Heart left ventricle (tissue), 16 donors: ENCODE results near the gene SNX9. TPM values are rescaled to one million over a fixed set of nuclear protein-coding genes. Genes with fewer than 3 reads are reported as not detected.

Experiments used
- ATAC-seq, 4 donors: fragments of 200-7000 bp; cut with Tn5 transposase; one replicate each; pipeline ENCODE4 v1.9.1; 2020 to 2022; ENCODE audit warnings: moderate library complexity in 4 of 4, mild to moderate bottlenecking in 3 of 4, moderate number of reproducible peaks in 1 of 4
- DNase-seq, 5 donors: peaks; one replicate each; pipeline ENCODE4 v3.0.0-alpha.2; 2020
- H3K27ac ChIP-seq, 12 donors: fragments of 200-600 bp; sonication (generic) in 4 of 12; one replicate each; pipeline versions ENCODE4 v1.5.0 to v1.8.0; 2016 to 2022; ENCODE audit warnings: mild to moderate bottlenecking in 2 of 12
- H3K27me3 ChIP-seq, 9 donors: fragments of 200-600 bp; sonication (generic) in 2 of 9; one replicate each; pipeline versions ENCODE4 v1.5.1 to v1.8.0; 2016 to 2022; ENCODE audit warnings: mild to moderate bottlenecking in 3 of 9
- H3K36me3 ChIP-seq, 9 donors: fragments of 200-600 bp; sonication (generic) in 2 of 9; one replicate each; pipeline versions ENCODE4 v1.5.0 to v1.8.0; 2018 to 2022; ENCODE audit warnings: mild to moderate bottlenecking in 2 of 9
- H3K4me1 ChIP-seq, 12 donors: fragments of 200-600 bp; sonication (generic) in 4 of 12; one replicate each; pipeline versions ENCODE4 v1.5.0 to v1.8.0; 2016 to 2022; ENCODE audit warnings: mild to moderate bottlenecking in 3 of 12
- H3K4me3 ChIP-seq, 12 donors: fragments of 200-600 bp; sonication (generic) in 4 of 12; one replicate each; pipeline versions ENCODE4 v1.5.0 to v1.8.0; 2017 to 2022; ENCODE audit warnings: mild to moderate bottlenecking in 9 of 12, moderate library complexity in 4 of 12
- H3K9me3 ChIP-seq, 12 donors: fragments of 200-600 bp; sonication (generic) in 4 of 12; one replicate each; pipeline versions ENCODE4 v1.5.0 to v1.8.0; 2016 to 2022; ENCODE audit warnings: mild to moderate bottlenecking in 1 of 12
- POLR2A ChIP-seq, 2 donors: fragments of 450-650 bp; IDR thresholded peaks; one replicate each; pipeline ENCODE4 v1.6.1; 2017; ENCODE audit warnings: antibody characterized with exemption in 2 of 2, mild to moderate bottlenecking in 2 of 2, moderate library complexity in 2 of 2
- WGBS, 4 donors: extraction: QIAGEN DNeasy Blood & Tissue Kit in 2 of 4; methylation state at CpG; one replicate each; pipeline versions ENCODE4 v1.1.5 to v1.1.7; 2013 to 2018; 5-methylcytosine and 5-hydroxymethylcytosine counted together
- intact Hi-C, 10 donors: fragments of 100-400 bp; cut with DNase I; formaldehyde crosslinking; loops; one replicate each; pipeline versions ENCODE4 v1.11.1 to v1.14.2; 2022
- polyA plus RNA-seq, 2 donors: library from polyadenylated mRNA; stranded (reverse); fragments of 200-250 nt; gene quantifications; one replicate each; pipeline ENCODE4 v1.2.3, GENCODE V29; 2013
- total RNA-seq, 9 donors: library from RNA; depleted of rRNA in 2 of 9; stranded (reverse); fragments of >200 nt in 2 of 9; fragmentation: NEBNext Ultra II Directional in 3 of 9; extraction: Animal tissue kit (Norgen Biotek cat#: 25700) in 3 of 9; gene quantifications; one replicate each; pipeline versions ENCODE4 v1.1.0 to v1.2.4, GENCODE V29; 2016 to 2023
- TF ChIP-seq, protein P1 (sequence below), 12 donors: fragments of 200-600 bp; sonication (generic) in 4 of 12; IDR thresholded peaks; one replicate each; pipeline versions ENCODE4 v1.5.0 to v1.8.0; 2018 to 2022; ENCODE audit warnings: antibody characterized with exemption in 12 of 12, mild to moderate bottlenecking in 5 of 12
- donor health status: ischemic (EF 13 %, LVEDD 7.1; RV severe dilation, severe dysfunction).
- donor health status: healthy with polysubstance abuse.
- donor health status: DM: no; HTN: yes; CAD: no.
- donor health status: DM: no; HTN: no; CAD: no.
- donor health status: ischemic (EF 25% LVEDD 6.9; RV normal size, moderate dysfunction).
- donor health status: ischemic (EF 25% LVEDD 5.7; RV mildly dilated, moderate dysfunction).
- donor health status: healthy.
- donor health status: DM: yes; HTN: yes; CAD: no.
- donor health status: ischemic (EF 35%, LVEDD 5.7; RV mildly dilated, moderate dysfunction).
- donor health status: nonischemic (EF 11% LVEDD 7.7; RV severe dilation, severe dysfunction).
- donor health status: DM: yes; HTN: yes; CAD: no.
- donor health status: PGD.
- donor health status: ischemic (EF 29% LVEDD 5.4; RV normal size, mild dysfunction).
- donor health status: nonischemic (EF 23%, LVEDD 6.1; RV moderate dilation, normal function).

SNX9 gene
- total and polyA plus RNA-seq, 11 donors: 15.4 to 44.0 (median 30.7) TPM

DNA sequence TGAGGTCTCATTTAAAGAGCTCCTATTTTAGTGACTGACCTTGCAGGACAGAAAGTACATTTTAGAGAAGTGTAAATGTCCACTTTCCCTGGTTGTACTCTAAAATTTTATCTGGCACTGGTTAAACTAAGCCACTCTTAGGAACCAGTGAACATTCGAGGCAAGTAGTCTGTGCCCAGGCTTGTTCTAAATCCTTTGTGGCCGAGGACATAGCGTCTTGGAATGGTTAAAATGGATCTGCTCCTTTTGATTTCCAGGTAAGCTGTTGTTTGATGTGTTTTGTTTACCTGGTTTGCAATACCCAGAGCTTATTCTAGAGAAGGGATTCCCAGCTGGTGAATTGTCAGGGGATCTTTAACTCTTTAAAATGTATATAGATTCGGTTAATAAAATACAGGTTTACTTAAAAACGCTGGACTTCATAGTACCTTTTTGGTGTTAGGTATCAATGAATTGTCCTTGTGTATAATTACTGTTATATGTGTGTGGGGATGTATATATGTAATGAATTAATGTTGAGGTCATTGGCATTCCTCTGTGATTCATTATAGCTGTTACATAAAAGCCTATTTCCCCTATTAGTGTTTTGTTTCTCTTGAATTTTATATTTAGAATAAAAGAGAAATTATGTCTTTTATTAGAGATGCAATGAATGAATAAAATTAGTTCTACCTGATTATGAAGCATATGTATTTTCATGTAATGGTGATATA lies 15.8 kb downstream of the SNX9 start:
- no peak for ATAC-seq

DNA sequence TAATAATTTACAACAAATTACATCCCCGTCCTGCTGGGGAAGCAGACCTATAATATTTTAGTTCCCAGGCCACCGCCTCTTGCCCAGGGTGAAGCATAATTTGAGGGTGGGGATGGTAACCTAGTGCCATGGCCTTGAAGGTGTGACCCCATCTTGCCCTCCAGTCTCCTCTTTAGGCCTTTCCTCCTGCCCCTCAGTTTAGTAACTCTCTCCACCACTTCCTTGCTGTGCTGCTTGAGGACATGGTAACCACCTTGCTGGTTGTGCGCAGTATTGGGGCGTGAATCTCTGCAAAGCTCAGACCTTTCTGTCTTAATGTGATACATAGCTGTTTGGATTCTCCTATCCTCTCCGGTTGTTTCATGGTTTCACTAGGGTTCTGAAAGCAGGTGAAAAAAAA lies 16.6 kb downstream of the SNX9 start:
- H3K4me1 ChIP-seq: peaks cover 6 to 69% (median 44%) of the 10 kb centered on the region in 12 donors
- H3K4me3 ChIP-seq: no peak overlapping the region
- H3K27me3 ChIP-seq: no peaks in the 10 kb centered on the region
- intact Hi-C loops: loop anchor here in 1 of 10 donors (10.0 kb wide), 1 partner anchor 135 kb away; no protein-coding TSS in a partner anchor
- WGBS, 4 donors: 80 to 99% (median 97%) methylated on average over 5 of the region's 5 CpGs
- no peaks in the 10 kb centered on the region for H3K9me3 ChIP-seq
- TF ChIP-seq, protein P1, sequence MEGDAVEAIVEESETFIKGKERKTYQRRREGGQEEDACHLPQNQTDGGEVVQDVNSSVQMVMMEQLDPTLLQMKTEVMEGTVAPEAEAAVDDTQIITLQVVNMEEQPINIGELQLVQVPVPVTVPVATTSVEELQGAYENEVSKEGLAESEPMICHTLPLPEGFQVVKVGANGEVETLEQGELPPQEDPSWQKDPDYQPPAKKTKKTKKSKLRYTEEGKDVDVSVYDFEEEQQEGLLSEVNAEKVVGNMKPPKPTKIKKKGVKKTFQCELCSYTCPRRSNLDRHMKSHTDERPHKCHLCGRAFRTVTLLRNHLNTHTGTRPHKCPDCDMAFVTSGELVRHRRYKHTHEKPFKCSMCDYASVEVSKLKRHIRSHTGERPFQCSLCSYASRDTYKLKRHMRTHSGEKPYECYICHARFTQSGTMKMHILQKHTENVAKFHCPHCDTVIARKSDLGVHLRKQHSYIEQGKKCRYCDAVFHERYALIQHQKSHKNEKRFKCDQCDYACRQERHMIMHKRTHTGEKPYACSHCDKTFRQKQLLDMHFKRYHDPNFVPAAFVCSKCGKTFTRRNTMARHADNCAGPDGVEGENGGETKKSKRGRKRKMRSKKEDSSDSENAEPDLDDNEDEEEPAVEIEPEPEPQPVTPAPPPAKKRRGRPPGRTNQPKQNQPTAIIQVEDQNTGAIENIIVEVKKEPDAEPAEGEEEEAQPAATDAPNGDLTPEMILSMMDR (IDR thresholded peaks at IDR 0.05): no peak
- TF ChIP-seq POLR2A (IDR thresholded peaks at IDR 0.05): no peak
- ATAC-seq (no peak), DNase-seq (no peak)
- no peak overlapping the region for H3K27ac ChIP-seq
- H3K36me3 ChIP-seq: no peaks in the 10 kb centered on the region

More for the DNA sequence above, 15.8 kb downstream of the SNX9 start:
- TF ChIP-seq POLR2A (IDR thresholded peaks at IDR 0.05): no peak
- TF ChIP-seq, protein P1 (IDR thresholded peaks at IDR 0.05): no peak
- H3K27me3 ChIP-seq: no peaks in the 10 kb centered on the region
- 77 to 85% (median 81%) methylated on average over 5 of the region's 5 CpGs for WGBS, 4 donors
- no peak overlapping the region for H3K27ac ChIP-seq
- no peaks in the 10 kb centered on the region for H3K36me3 ChIP-seq
- intact Hi-C loops: loop anchor here in 1 of 10 donors (10.0 kb wide), 1 partner anchor 136 kb away; no protein-coding TSS in a partner anchor
- no peak for DNase-seq
- H3K4me1 ChIP-seq: peaks cover 6 to 65% (median 48%) of the 10 kb centered on the region in 12 donors
- no peak overlapping the region for H3K4me3 ChIP-seq
- H3K9me3 ChIP-seq: no peaks in the 10 kb centered on the region

DNA sequence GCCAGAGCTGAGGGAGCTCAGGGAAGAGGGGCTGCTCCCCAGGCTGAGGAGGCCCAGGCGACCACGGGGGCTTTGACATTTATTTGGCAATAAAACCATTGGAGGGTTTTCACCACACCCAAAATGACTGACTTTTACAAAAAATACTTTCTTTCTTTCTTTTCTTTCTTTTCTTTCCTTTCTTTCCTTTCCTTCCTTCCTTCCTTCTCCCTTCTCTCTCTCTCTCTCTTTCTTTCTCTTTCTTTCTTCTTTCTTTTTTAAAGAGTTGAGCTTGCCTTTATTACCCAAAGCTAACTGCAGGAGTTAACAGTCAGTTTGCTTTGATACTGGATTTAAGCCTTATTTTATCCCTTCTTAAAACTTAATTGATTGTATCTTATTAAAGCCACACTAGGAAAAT lies 17.2 kb downstream of the SNX9 start:
- no peaks in the 10 kb centered on the region for H3K27me3 ChIP-seq
- H3K36me3 ChIP-seq: no peaks in the 10 kb centered on the region

DNA sequence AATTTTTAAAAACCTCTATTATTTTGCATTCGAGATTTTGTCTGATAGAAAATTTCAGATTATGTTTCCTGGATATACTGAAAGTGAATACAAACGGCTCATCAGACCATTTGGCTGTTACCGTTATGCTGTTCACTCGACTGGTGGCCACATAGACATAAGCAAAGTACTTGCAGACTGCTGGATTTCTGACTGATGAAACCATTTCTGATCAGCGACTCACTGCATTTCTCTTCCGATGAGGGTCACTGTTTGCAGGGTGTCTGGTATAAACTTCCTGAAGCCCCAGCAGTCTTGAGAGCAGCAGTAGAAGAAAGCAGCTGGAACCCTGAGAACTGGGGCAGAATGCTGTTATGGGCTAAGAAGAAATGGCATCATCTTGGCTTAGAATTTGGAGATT lies 17.7 kb downstream of the SNX9 start:
- H3K4me1 ChIP-seq: peaks cover 8 to 75% (median 49%) of the 10 kb centered on the region in 12 donors
- WGBS, 4 donors: 51 to 59% (median 57%) methylated on average over 6 of the region's 6 CpGs
- ATAC-seq: no peak
- no peaks in the 10 kb centered on the region for H3K27me3 ChIP-seq
- no peaks in the 10 kb centered on the region for H3K9me3 ChIP-seq
- H3K4me3 ChIP-seq: no peak overlapping the region
- H3K36me3 ChIP-seq: no peaks in the 10 kb centered on the region
- TF ChIP-seq, protein P1 (IDR thresholded peaks at IDR 0.05): no peak
- no peak overlapping the region for H3K27ac ChIP-seq
- no peak for DNase-seq
- intact Hi-C loops: no loop called here

More for the DNA sequence above, 17.2 kb downstream of the SNX9 start:
- TF ChIP-seq, protein P1 (IDR thresholded peaks at IDR 0.05): no peak
- TF ChIP-seq POLR2A (IDR thresholded peaks at IDR 0.05): no peak
- ATAC-seq (no peak), DNase-seq (no peak)
- H3K9me3 ChIP-seq: no peaks in the 10 kb centered on the region
- H3K4me1 ChIP-seq: peaks cover 6 to 70% (median 45%) of the 10 kb centered on the region in 12 donors
- intact Hi-C loops: no loop called here
- H3K4me3 ChIP-seq: no peak overlapping the region
- 72 to 86% (median 75%) methylated on average over 2 of the region's 2 CpGs for WGBS, 4 donors
- H3K27ac ChIP-seq: no peak overlapping the region
